Measurements from ENCODE around the gene TMEM40.
"Not testable (repeated sequence)": the region's sequence is repeated elsewhere in the genome, so short reads cannot be mapped to it uniquely, and the experiment has no call there.

Gene TMEM40

GRCh38 chr3:12780751-12781150 is 21.7 kb upstream of the TMEM40 start:
- DNase-seq, result no peak
- no peaks in the 10 kb centered on the region for H3K9me3 ChIP-seq
- TF ChIP-seq, protein P1, sequence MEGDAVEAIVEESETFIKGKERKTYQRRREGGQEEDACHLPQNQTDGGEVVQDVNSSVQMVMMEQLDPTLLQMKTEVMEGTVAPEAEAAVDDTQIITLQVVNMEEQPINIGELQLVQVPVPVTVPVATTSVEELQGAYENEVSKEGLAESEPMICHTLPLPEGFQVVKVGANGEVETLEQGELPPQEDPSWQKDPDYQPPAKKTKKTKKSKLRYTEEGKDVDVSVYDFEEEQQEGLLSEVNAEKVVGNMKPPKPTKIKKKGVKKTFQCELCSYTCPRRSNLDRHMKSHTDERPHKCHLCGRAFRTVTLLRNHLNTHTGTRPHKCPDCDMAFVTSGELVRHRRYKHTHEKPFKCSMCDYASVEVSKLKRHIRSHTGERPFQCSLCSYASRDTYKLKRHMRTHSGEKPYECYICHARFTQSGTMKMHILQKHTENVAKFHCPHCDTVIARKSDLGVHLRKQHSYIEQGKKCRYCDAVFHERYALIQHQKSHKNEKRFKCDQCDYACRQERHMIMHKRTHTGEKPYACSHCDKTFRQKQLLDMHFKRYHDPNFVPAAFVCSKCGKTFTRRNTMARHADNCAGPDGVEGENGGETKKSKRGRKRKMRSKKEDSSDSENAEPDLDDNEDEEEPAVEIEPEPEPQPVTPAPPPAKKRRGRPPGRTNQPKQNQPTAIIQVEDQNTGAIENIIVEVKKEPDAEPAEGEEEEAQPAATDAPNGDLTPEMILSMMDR (IDR thresholded peaks at IDR 0.05; ENCODE audit: low read depth, low read length), result no peak
- no peaks in the 10 kb centered on the region for H3K27me3 ChIP-seq
- H3K36me3 ChIP-seq, result no peaks in the 10 kb centered on the region
- H3K4me3 ChIP-seq (ENCODE audit: low read depth, low read length), result no peak overlapping the region
- no peaks in the 10 kb centered on the region for H3K4me1 ChIP-seq

GRCh38 chr3:12777171-12777570 is 18.1 kb upstream of the TMEM40 start:
- H3K4me3 ChIP-seq (ENCODE audit: low read depth, low read length), result no peak overlapping the region
- no peaks in the 10 kb centered on the region for H3K4me1 ChIP-seq
- no peak for DNase-seq
- no peaks in the 10 kb centered on the region for H3K9me3 ChIP-seq
- no peaks in the 10 kb centered on the region for H3K36me3 ChIP-seq
- H3K27me3 ChIP-seq, result no peaks in the 10 kb centered on the region
- TF ChIP-seq, protein P1 (IDR thresholded peaks at IDR 0.05; ENCODE audit: low read depth, low read length), result no peak

DNA sequence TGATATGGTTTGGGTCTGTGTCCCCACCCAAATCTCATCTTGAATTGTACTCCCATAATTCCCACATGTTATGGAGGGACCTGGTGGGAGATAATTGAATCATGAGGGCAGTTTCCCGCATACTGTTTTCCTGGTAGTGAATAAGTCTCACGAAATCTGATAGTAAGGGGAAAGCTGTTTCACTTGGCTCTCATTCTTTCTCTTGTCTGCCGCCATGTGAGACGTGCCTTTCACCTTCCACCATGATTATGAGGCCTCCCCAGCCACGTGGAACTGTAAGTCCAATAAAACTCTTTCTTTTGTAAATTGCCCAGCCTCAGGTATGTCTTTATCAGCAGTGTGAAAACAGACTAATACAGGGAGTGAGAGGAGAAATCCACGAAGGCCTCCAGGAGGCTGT is 16.9 kb upstream of the TMEM40 start:
- H3K4me1 ChIP-seq; H3K9me3 ChIP-seq; H3K36me3 ChIP-seq; H3K27me3 ChIP-seq; H3K4me3 ChIP-seq (ENCODE audit: low read depth, low read length); DNase-seq: not testable (repeated sequence)

- TF ChIP-seq, protein P1 (IDR thresholded peaks at IDR 0.05; ENCODE audit: low read depth, low read length), result no peak
- no peaks in the 10 kb centered on the region for H3K27me3 ChIP-seq
- H3K36me3 ChIP-seq, result no peaks in the 10 kb centered on the region
- no peak overlapping the region for H3K4me3 ChIP-seq (ENCODE audit: low read depth, low read length)
- DNase-seq, result no peak
- H3K4me1 ChIP-seq, result no peaks in the 10 kb centered on the region
- H3K9me3 ChIP-seq, result no peaks in the 10 kb centered on the region
Observed at GRCh38 chr3:12775226-12775625, 16.2 kb upstream of the TMEM40 start.

DNA sequence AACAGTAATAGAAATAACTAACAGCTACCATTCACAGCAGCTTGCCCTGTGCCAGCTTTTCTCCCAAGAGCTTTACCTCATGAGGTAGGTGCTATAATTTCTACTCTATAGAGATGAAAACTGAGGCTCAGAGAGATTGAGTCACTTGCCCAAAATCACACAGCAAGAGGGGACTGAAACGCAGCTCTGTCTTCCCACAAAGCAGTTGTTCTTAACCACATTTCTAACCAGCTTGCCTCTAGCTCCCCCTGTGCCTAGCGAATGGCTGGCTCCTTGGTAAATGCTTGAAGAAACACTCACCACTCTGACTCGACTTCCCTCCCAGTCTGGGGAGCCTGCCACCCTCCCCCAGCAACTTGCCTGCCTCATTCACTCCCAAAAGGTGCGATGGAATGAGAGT is 15.6 kb upstream of the TMEM40 start:
- DNase-seq, result no peak
- TF ChIP-seq, protein P1 (IDR thresholded peaks at IDR 0.05; ENCODE audit: low read depth, low read length), result no peak
- Histone ChIP-seq H3K27me3 (no peaks in the 10 kb centered on the region), H3K4me3 (ENCODE audit: low read depth, low read length) (no peak overlapping the region), H3K4me1 (no peaks in the 10 kb centered on the region), H3K9me3 (no peaks in the 10 kb centered on the region), H3K36me3 (no peaks in the 10 kb centered on the region)

DNA sequence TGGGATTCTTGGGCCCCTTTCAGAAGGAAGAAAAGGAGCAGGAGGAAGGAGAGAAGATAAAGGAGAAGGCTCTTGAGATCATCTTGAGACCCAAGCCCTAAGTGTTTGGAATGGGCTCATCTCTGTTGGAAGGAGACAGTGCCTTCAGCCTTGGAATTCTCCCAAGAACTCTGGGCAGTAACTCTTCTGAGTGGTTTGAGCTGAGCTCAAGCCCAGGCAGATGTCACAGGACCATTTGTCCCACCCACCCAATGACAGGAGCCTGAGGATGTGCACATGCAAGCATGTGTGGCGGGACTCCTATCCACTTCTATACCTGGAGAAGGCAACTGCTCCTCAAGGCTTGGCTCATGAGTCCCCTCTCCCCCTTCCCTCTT is 14.6 kb upstream of the TMEM40 start:
- no peaks in the 10 kb centered on the region for H3K27me3 ChIP-seq
- no peak for DNase-seq
- TF ChIP-seq, protein P1 (IDR thresholded peaks at IDR 0.05; ENCODE audit: low read depth, low read length), result no peak
- H3K4me3 ChIP-seq (ENCODE audit: low read depth, low read length), result no peak overlapping the region
- H3K4me1 ChIP-seq, result no peaks in the 10 kb centered on the region
- no peaks in the 10 kb centered on the region for H3K36me3 ChIP-seq
- H3K9me3 ChIP-seq, result no peaks in the 10 kb centered on the region
